ENCODE data around the gene JAKMIP1.

Gene JAKMIP1

DNA sequence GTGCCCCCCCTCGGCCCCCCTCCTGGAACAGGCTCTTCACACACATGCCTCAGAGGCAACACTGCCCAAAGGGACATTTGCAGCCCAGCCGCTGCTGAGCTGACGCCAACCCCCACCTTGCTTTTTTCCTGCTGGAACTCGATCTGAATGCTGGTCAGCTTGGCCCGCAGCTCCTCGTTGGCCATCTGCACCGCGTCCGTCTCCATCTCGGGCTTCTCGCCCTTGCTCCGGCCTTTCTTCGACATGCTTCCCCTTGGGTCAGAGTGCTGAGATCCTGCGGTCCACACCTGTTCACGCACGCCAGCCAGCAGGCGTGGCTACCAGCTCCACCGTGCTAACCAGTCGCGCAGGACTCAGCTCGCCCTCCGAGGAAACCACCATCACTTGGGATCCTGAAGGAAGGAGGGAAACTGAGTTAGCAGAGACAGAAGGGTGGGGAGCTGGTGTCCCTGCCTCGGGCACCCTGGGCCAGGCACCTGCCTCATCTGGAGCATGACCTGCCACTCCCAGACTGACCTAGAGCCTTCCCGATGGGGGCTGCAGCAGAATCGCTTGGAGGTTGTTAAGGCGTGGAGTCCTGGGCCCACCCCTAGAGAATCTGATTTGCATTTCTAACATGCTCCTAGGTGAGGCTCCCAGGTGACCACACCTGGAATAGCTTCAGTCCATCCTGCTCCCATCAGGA lies 87.6 kb downstream of the JAKMIP1 start:
- FAIRE-seq (no peak), DNase-seq (ENCODE audit: insufficient read length, low spot score) (no peak)
- TF ChIP-seq PAX5 (IDR thresholded peaks at IDR 0.05; ENCODE audit: insufficient read depth, low read length, severe bottlenecking) (no peak), TAF1 (IDR thresholded peaks at IDR 0.05; ENCODE audit: low read depth, low read length) (no peak), POLR2A (IDR thresholded peaks at IDR 0.05; ENCODE audit: low read depth, low read length) (no peak), POLR2AphosphoS5 (IDR thresholded peaks at IDR 0.05; ENCODE audit: low read depth, low read length) (no peak), POU2F2 (IDR thresholded peaks at IDR 0.05; ENCODE audit: low read depth, low read length) (no peak), SPI1 (IDR thresholded peaks at IDR 0.05; ENCODE audit: low read depth, low read length) (no peak)

DNA sequence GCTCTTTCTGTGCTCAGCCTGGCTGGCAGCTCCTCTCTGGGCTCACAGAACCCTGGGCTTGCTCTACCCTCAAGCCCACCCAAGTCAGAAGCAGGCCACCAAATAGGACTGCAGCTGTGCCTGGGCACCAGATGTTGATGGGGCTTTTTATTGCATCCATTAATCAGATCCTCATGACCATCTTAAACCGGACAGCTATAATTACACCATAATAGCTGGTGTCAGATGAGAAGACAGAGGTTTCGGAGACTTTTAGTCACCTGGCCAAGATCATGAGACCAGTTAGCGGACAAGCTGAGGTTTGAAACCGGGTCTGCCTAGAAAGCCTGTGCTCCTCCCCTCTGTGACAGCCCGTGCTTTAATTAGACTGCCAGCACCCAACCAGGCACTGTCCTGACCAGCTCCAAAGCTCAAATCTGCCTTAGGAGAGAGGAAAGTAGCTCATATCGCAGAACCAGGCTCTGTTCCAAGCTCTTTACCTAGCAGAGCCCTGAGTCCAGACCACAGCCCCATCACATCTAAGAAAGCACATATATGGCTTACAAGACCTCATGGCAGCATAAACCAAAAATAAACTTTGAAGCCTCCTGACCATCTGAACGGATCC lies 88.9 kb downstream of the JAKMIP1 start:
- TF ChIP-seq POLR2A (IDR thresholded peaks at IDR 0.05; ENCODE audit: low read depth, low read length) (no peak), POLR2AphosphoS5 (IDR thresholded peaks at IDR 0.05; ENCODE audit: low read depth, low read length) (no peak), POU2F2 (IDR thresholded peaks at IDR 0.05; ENCODE audit: low read depth, low read length) (no peak), TAF1 (IDR thresholded peaks at IDR 0.05; ENCODE audit: low read depth, low read length) (no peak), PAX5 (IDR thresholded peaks at IDR 0.05; ENCODE audit: insufficient read depth, low read length, severe bottlenecking) (no peak), SPI1 (IDR thresholded peaks at IDR 0.05; ENCODE audit: low read depth, low read length) (no peak)
- FAIRE-seq (no peak), DNase-seq (ENCODE audit: insufficient read length, low spot score) (no peak)

DNA sequence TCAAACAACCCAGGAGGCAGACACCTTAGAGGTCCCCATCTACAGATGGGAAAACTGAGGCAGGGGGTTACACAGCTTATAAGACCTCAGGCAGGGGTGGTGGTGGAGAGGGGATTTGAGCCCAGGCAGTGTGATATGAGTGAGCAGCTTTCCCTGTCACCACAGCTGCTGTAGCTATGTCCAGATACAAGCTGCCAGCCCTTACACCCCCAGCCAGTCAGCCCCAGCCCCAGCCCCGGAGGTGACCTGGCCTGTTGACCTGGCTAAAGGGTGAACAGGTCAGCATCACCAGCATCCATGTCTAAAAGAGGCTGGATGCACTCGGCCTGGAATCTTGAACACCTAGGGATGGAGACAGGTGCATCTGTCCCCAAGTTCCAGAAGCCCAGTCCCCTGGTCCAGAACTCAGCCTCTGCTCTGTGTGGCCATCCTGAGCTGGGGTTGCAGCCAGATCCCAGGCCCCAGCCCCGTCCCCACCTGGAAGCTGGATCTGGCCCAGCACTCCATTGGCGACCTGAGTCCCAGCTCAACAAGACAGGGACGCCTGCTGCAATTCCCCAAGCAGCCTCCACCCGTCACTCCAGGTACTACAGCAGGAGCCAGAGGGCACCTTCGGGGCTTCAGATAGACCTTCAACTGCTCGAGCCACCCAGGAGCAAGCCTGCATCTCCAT lies 89.5 kb downstream of the JAKMIP1 start:
- DNase-seq (ENCODE audit: insufficient read length, low spot score) (no peak), FAIRE-seq (no peak)
- TF ChIP-seq TAF1 (IDR thresholded peaks at IDR 0.05; ENCODE audit: low read depth, low read length) = no peak
- TF ChIP-seq POU2F2 (IDR thresholded peaks at IDR 0.05; ENCODE audit: low read depth, low read length) = no peak
- no peak for TF ChIP-seq PAX5 (IDR thresholded peaks at IDR 0.05; ENCODE audit: insufficient read depth, low read length, severe bottlenecking)
- no peak for TF ChIP-seq POLR2A (IDR thresholded peaks at IDR 0.05; ENCODE audit: low read depth, low read length)
- no peak for TF ChIP-seq SPI1 (IDR thresholded peaks at IDR 0.05; ENCODE audit: low read depth, low read length)
- no peak for TF ChIP-seq POLR2AphosphoS5 (IDR thresholded peaks at IDR 0.05; ENCODE audit: low read depth, low read length)

DNA sequence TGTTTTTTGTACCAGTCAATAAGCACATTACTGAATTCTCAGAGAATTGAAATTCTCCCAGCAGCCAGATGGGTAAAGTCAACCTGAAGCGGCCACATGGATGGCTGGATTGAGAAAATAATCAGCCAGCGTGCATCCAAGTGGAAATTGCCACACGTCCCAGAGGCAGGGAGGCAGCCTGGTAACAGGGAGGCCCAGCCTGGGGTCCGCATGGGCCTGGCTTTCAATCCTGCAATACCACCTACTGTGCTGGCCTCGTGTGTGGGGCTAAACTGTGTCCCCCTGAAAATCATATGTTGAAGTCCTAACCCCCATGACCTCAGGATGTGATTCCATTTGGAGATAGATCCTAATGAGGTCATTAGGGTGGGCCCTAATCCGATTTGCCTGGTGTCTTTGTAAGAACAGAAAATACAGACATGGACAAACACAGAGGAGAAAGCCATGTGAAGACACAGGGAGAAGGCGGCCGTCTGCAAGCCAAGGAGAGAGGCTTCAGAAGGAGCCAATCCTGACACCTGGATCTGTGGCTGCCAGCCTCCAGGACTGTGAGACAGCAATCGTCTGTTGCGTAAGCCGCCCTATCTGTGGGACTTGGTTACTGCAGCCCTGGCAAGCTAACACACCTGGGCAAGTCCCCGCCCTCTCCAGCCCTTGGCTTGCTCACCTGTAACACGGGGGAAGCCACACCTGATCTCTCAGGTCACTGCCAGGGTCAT lies 90.3 kb downstream of the JAKMIP1 start:
- DNase-seq (ENCODE audit: insufficient read length, low spot score) = no peak
- TF ChIP-seq POLR2A (IDR thresholded peaks at IDR 0.05; ENCODE audit: low read depth, low read length) = no peak
- FAIRE-seq = no peak

DNA sequence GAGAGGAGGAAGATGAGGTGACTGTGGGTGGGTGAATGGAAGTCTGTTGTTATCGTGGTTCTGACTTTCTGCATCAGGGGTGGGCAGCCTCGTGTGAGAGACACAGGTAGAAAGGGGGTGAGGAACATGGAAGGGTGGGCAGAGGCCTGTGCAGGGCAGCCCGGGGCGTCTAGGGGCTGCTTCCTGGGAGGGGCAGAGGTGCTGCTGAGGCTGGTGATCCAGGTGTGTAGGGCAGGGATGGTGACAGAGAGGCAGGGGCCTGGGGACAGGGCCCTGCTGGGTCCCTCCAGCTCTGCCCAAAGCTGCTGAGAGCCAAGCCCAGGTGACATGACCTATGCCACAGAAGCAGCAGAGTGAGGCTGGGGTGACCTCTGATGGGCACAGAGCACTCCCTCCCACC lies 92.5 kb downstream of the JAKMIP1 start:
- TF ChIP-seq POLR2A (IDR thresholded peaks at IDR 0.05; ENCODE audit: low read depth, low read length) = no peak
- no peak for TF ChIP-seq POLR2AphosphoS5 (IDR thresholded peaks at IDR 0.05; ENCODE audit: low read depth, low read length)
- TF ChIP-seq SPI1 (IDR thresholded peaks at IDR 0.05; ENCODE audit: low read depth, low read length) = no peak
- TF ChIP-seq PAX5 (IDR thresholded peaks at IDR 0.05; ENCODE audit: insufficient read depth, low read length, severe bottlenecking) = no peak
- TF ChIP-seq TAF1 (IDR thresholded peaks at IDR 0.05; ENCODE audit: low read depth, low read length) = no peak
- no peak for TF ChIP-seq POU2F2 (IDR thresholded peaks at IDR 0.05; ENCODE audit: low read depth, low read length)
- DNase-seq (ENCODE audit: insufficient read length, low spot score) (no peak), FAIRE-seq (no peak)

DNA sequence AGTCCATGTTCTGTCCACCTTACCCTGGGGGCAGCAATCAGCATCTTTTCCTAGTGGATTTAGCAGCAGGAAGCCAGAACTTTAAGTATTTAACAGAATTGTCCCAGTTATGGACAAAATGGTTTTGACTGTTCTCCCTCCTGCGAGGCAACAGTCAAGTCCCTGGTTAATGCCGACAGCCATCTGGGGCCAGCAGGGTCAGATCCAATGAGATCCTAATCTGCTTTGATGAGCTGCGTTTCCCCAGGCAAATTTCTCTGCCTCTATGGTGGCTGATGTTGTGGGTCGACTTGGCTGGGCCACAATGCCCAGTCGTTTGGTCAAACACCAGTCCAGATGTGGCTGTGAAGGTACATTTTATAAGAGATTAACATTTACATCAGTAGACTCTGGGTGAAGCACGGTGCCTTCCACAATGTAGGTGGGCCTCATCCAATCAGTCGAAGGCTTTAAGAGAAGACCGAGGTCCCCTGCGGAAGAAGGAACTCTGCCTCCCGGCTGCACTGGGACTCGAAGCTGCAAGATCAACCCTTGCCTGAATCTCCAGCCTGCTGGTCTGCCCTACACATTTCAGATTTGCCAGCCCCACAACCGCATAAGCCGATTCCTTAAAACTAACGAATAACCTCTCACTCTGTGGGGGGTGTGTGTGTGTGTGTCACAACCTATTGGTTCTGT lies 93.1 kb downstream of the JAKMIP1 start:
- TF ChIP-seq POLR2AphosphoS5 (IDR thresholded peaks at IDR 0.05; ENCODE audit: low read depth, low read length) = no peak
- TF ChIP-seq PAX5 (IDR thresholded peaks at IDR 0.05; ENCODE audit: insufficient read depth, low read length, severe bottlenecking) = no peak
- TF ChIP-seq POU2F2 (IDR thresholded peaks at IDR 0.05; ENCODE audit: low read depth, low read length) = no peak
- no peak for TF ChIP-seq TAF1 (IDR thresholded peaks at IDR 0.05; ENCODE audit: low read depth, low read length)
- no peak for TF ChIP-seq POLR2A (IDR thresholded peaks at IDR 0.05; ENCODE audit: low read depth, low read length)
- no peak for TF ChIP-seq SPI1 (IDR thresholded peaks at IDR 0.05; ENCODE audit: low read depth, low read length)
- FAIRE-seq (no peak), DNase-seq (ENCODE audit: insufficient read length, low spot score) (no peak)

DNA sequence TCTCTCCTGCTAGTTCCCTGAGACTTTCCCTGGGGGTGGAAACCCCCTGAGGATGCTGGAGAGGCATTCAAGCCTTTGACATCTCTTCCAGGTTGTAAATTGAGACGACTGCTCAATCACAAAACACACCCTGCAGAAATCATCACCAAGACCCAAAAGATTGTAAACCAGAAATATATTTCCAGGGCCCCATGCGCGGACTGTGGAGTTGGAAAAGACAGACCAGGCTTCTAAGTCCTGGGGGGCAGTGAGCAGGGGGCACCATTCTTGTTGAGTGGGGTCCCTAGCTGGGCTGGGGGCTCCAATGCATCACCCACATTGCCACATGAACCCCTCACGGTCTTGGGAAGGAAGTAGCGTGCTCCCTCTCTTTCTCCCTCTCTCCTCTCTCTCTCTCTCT lies 94.2 kb downstream of the JAKMIP1 start:
- no peak for FAIRE-seq
- no peak for DNase-seq (ENCODE audit: insufficient read length, low spot score)
- no peak for TF ChIP-seq POLR2A (IDR thresholded peaks at IDR 0.05; ENCODE audit: low read depth, low read length)
- TF ChIP-seq PAX5 (IDR thresholded peaks at IDR 0.05; ENCODE audit: insufficient read depth, low read length, severe bottlenecking) = no peak
- TF ChIP-seq SPI1 (IDR thresholded peaks at IDR 0.05; ENCODE audit: low read depth, low read length) = no peak
- TF ChIP-seq TAF1 (IDR thresholded peaks at IDR 0.05; ENCODE audit: low read depth, low read length) = no peak
- no peak for TF ChIP-seq POU2F2 (IDR thresholded peaks at IDR 0.05; ENCODE audit: low read depth, low read length)
- no peak for TF ChIP-seq POLR2AphosphoS5 (IDR thresholded peaks at IDR 0.05; ENCODE audit: low read depth, low read length)

DNA sequence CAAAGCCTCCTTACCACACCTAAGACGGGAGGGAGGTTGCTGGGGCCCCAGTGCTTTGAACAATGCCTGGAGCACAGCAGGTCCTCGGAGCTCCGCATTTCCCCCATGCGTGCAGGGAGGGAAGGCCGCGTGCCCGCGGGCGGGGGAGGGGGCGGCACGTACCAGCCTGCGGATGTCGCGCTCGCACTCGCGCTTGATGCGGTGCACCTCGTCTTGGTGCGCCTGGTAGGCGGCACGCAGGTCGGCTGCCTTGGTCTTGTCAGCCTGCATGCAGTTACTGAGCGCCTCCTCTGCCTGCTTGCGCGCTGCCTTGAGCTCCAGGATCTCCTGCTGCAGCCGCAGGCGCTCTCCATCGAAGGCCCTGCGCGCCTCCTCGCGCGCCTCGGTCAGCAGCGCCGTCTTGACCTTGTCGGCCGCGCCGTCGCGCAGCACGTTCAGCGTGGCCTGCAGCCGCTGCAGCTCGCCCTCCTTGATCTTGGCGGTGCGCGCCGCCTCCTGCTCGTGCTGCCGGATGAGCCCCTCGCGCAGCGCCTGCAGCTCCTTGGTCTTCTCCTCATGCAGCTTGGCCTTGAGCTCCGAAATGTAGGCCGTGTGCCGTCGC lies 94.9 kb downstream of the JAKMIP1 start:
- TF ChIP-seq TAF1 (IDR thresholded peaks at IDR 0.05; ENCODE audit: low read depth, low read length) (no peak), POLR2AphosphoS5 (IDR thresholded peaks at IDR 0.05; ENCODE audit: low read depth, low read length) (no peak), POU2F2 (IDR thresholded peaks at IDR 0.05; ENCODE audit: low read depth, low read length) (no peak), PAX5 (IDR thresholded peaks at IDR 0.05; ENCODE audit: insufficient read depth, low read length, severe bottlenecking) (no peak), POLR2A (IDR thresholded peaks at IDR 0.05; ENCODE audit: low read depth, low read length) (no peak), SPI1 (IDR thresholded peaks at IDR 0.05; ENCODE audit: low read depth, low read length) (no peak)
- DNase-seq (ENCODE audit: insufficient read length, low spot score) (no peak), FAIRE-seq (no peak)
